Measurements from ENCODE around the gene BAG2.

Gene BAG2

GRCh38 chr6:57172136-57173055, at the start of gene BAG2:
Gene BAG2, plus strand, starts transcription at chr6:57172326. Its CDS starts 372 bp downstream, at chr6:57172698.
- Histone ChIP-seq H3K27ac (peak within 1 kb of the TSS; percentile 32 to 85 (median 76)), H3K4me3 (peak within 1 kb of the TSS; percentile 47 to 77 (median 61))

GRCh38 chr6:57123111-57123510, 49.0 kb upstream of the BAG2 start:
- Histone ChIP-seq H3K4me3 (no peak overlapping the region), H3K27ac (no peak overlapping the region)

- Histone ChIP-seq H3K4me3 (no peak overlapping the region), H3K27ac (no peak overlapping the region)
Measured at GRCh38 chr6:57127763-57128162, 44.4 kb upstream of the BAG2 start.

GRCh38 chr6:57130661-57131177, 41.4 kb upstream of the BAG2 start:
- no peak overlapping the region for H3K4me3 ChIP-seq
- H3K27ac ChIP-seq = no peak overlapping the region

- Histone ChIP-seq H3K4me3 (no peak overlapping the region), H3K27ac (no peak overlapping the region)
Measured at GRCh38 chr6:57134954-57135353, 37.2 kb upstream of the BAG2 start.

GRCh38 chr6:57135885-57136284, 36.2 kb upstream of the BAG2 start:
- H3K27ac ChIP-seq = no peak overlapping the region
- no peak overlapping the region for H3K4me3 ChIP-seq

GRCh38 chr6:57137350-57137749, 34.8 kb upstream of the BAG2 start:
- H3K4me3 ChIP-seq = no peak overlapping the region
- H3K27ac ChIP-seq = no peak overlapping the region

- no peak overlapping the region for H3K27ac ChIP-seq
- H3K4me3 ChIP-seq = no peak overlapping the region
Measured at GRCh38 chr6:57138026-57138425, 34.1 kb upstream of the BAG2 start.

GRCh38 chr6:57141451-57142177, 30.5 kb upstream of the BAG2 start:
- Histone ChIP-seq H3K27ac (no peak overlapping the region), H3K4me3 (no peak overlapping the region)

- H3K27ac ChIP-seq = no peak overlapping the region
- H3K4me3 ChIP-seq = no peak overlapping the region
Measured at GRCh38 chr6:57142178-57142525, 30.0 kb upstream of the BAG2 start.

GRCh38 chr6:57143690-57144089, 28.4 kb upstream of the BAG2 start:
- H3K4me3 ChIP-seq = no peak overlapping the region
- no peak overlapping the region for H3K27ac ChIP-seq

GRCh38 chr6:57147401-57147800, 24.7 kb upstream of the BAG2 start:
- Histone ChIP-seq H3K27ac (no peak overlapping the region), H3K4me3 (no peak overlapping the region)

- Histone ChIP-seq H3K27ac (no peak overlapping the region), H3K4me3 (no peak overlapping the region)
Measured at GRCh38 chr6:57147955-57148858, 23.9 kb upstream of the BAG2 start.

GRCh38 chr6:57158658-57159057, 13.5 kb upstream of the BAG2 start:
- Histone ChIP-seq H3K4me3 (no peak overlapping the region), H3K27ac (no peak overlapping the region)

- H3K4me3 ChIP-seq = no peak overlapping the region
- no peak overlapping the region for H3K27ac ChIP-seq
Measured at GRCh38 chr6:57159127-57159526, 13.0 kb upstream of the BAG2 start.

- Histone ChIP-seq H3K4me3 (no peak overlapping the region), H3K27ac (no peak overlapping the region)
Measured at GRCh38 chr6:57162028-57162427, 10.1 kb upstream of the BAG2 start.

- Histone ChIP-seq H3K4me3 (no peak overlapping the region), H3K27ac (no peak overlapping the region)
Measured at GRCh38 chr6:57162516-57162915, 9.6 kb upstream of the BAG2 start.

- Histone ChIP-seq H3K27ac (no peak overlapping the region), H3K4me3 (no peak overlapping the region)
Measured at GRCh38 chr6:57163956-57164355, 8.2 kb upstream of the BAG2 start.

- Histone ChIP-seq H3K4me3 (no peak overlapping the region), H3K27ac (no peak overlapping the region)
Measured at GRCh38 chr6:57165080-57165479, 7.0 kb upstream of the BAG2 start.
